GM19025 (cell line): ENCODE measurements around the gene FAM20C.

ENCODE experiments used
- ATAC-seq: cut with Tn5 transposase; IDR thresholded peaks from one replicate; pipeline ENCODE4 v1.9.1; 2021; ENCODE audit warnings: mild to moderate bottlenecking, low read depth, moderate library complexity; ENCODE audit not compliant: unreplicated experiment

Gene FAM20C

GRCh38 chr7:158771-159170, 33.6 kb upstream of the FAM20C start:
- no peak for ATAC-seq

- ATAC-seq = no peak
Measured at GRCh38 chr7:159370-160270, 32.8 kb upstream of the FAM20C start.

DNA sequence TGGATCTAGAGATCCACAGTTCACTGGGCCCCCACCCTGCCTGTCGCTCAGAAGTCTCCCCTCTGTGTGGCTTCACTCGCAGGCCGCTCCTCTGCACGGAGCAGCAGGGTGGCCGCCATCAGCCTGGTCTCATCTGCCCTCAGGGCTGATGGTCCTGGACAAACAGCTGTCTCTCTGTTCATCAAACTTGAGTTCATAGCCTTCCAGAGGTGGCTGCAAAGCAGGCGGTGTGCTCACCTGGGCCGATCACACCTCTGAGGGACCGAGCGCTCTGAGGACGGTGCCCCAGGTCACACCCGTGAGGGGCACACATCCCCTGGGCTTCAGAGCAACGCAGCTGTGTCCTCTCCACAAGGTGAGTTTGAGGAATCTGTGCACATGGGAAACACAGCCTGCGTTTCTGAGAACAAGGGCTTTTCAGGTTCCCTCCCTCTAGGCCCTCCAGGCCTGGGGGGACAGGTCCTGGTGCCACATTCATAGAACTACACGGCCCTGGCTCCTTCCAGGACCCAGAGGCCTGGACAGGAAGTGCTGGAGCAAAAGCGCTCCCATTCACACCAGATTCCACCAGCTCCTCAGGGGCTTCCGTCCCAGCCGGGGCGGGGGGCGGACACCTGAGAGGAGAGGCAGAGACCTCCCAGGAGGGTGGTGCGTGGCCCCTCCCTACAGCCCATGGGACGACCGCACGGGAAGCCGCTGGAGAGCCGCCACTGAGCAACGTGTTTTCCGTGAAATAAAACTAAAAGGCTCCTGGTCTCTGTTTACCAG, 31.2 kb upstream of the FAM20C start:
- ATAC-seq = no peak

GRCh38 chr7:162632-163297, 29.6 kb upstream of the FAM20C start:
- no peak for ATAC-seq

DNA sequence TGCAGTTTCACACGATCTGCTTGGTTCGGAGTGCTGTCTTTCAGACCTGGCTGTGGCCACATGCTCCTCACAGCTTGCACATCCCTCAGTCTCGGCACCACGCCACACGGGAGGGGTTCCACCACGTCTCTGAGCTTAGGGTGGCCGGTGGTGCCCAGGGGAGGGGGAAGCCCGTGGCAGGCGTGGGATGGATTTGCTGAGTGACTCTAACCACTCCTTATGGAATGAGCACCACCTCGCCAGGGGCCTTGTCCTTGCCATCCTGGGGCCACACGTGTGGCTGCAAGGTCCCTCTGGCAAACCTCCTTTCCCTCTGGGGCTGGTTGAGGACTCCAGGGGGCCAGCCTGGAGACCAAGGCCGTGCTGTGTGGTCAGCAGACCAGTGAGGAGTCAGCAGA, 29.1 kb upstream of the FAM20C start:
- ATAC-seq = no peak

DNA sequence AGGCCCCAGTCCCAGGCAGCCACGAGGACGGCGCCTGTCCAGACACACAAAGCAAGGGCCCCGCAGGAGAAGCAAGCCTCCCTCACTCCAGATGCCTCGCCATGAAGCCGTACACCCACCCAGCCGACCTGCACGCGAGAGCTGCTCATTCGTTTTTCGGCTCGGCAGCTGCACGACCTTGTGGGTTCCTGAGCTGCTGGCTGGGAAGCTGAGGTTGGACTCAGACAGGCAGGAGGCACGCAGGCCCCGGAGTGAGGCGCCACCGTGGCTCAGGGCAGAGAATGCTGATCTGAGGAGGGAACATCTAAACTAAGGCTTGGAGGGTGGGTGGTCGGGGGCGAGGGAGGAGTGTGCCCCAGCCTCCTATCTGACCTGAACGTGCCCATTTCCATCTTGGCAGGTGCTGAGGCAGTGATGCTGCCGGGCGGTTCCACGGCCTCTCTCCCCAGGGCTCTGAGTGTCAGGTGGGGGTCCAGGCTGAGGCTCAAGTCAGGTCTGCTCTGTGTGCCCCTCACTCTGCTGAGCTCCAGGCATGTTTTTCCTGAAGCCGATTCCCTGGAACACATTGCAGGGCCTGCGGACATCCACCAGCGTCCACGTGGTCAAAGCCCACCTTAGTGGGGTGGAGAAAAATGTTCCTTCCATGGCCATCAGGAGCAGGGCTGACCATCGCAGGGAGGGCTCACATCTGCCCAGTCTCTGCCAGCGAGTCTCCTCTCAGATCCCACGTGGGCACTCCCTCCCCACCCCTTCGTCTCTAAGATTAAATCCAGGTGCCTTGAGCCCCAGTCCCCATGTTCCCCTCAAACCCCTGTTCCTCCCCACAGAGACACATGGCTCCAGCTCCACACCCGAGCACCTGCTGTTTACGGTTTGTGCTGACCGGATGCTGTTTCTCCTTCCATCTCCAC, 28.1 kb upstream of the FAM20C start:
- ATAC-seq = no peak

DNA sequence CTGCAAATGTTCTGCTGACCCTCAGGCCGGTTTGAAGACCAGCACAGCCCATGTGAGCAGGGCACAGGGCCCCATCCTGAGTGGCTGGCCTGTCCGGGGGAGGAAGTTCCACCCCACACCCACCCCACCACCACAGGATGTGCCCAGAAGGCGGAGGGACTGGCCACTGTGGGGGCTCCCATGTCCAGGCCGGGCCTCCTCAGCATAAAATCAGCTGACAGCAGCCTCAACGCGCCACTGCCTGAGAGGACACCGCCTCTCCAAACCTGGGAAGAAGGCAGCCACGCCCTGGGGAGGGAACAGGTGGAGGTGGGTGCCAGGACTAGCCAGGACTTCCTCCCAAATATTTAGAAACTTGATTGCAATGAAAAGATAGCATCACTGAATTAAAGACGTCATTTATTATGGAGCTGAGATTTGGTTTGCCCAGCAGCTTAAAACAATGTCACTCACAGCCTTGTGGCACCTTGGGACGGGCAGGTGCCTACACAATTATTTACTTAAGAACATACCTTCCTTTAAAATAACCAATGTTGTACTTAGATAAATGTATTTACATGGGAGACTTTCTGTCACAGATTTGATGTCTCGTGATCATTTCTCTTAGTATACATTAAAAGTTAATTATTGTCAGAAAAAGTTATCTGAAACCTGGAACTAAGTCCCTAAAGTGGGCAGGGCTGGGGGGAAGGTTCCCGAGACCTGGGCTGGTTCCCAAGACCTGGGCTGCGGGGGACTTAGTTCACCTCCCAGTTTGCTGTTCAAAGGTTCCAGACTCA, 27.3 kb upstream of the FAM20C start:
- ATAC-seq = no peak

DNA sequence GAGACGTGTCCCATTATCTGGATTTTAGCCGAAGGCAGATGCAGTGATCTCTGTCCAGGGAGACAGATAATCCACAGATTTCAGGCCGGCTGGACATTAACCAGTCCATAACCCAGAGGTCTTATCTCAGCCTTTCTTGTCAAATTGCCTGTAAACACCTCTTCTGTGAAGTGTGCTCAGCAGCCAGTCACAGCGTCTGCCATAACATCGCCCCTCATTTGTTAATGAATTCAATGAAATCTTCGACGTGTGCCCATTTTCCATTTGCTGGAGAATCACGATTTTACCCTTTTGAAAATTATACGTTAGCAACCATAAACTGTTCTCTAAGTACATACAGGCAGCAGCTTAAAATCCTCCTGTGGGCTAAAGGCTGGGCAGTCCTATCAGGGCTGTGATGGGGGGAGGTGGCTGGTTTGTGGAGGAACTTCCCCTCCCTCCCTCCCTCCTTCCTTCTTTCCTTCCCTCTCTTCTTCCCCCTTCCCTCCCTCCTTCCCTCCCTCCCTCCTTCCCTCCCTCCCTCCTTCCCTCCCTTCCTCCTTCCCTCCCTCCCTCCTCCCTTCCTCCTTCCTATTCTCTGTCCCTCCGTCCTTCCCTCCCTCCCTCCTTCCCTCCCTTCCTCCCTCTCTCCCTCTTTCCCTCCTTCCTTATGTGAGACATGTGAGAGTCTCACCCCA, 26.6 kb upstream of the FAM20C start:
- ATAC-seq = no peak

GRCh38 chr7:166338-167060, 25.9 kb upstream of the FAM20C start:
- ATAC-seq = no peak

- ATAC-seq = no peak
Measured at GRCh38 chr7:167090-167855, 25.1 kb upstream of the FAM20C start.

GRCh38 chr7:167976-168791, 24.2 kb upstream of the FAM20C start:
- no peak for ATAC-seq

- no peak for ATAC-seq
Measured at GRCh38 chr7:169276-170172, 22.8 kb upstream of the FAM20C start.

- ATAC-seq = no peak
Measured at GRCh38 chr7:170551-171363, 21.6 kb upstream of the FAM20C start.

GRCh38 chr7:171364-171904, 20.9 kb upstream of the FAM20C start:
- ATAC-seq = no peak
